Stimulated activated CD4-positive, alpha-beta T cell treated with anti-CD3 and anti-CD28 coated beads, Interleukin-2, amount 100 ng/mL, for 48 hours (primary cell): Measurements from ENCODE around the gene NNMT.

Source experiments
- DNase-seq, 2 donors: peaks; one replicate each; pipeline ENCODE4 v3.0.0-alpha.2; 2020

NNMT gene

GRCh38 chr11:114263513-114264170 lies 32.6 kb upstream of the NNMT start:
- DNase-seq: no peak

GRCh38 chr11:114264381-114264780 lies 31.8 kb upstream of the NNMT start:
- DNase-seq: no peak

- DNase-seq: no peak
These were observed 30.9 kb upstream of the NNMT start for GRCh38 chr11:114265122-114265878.

- DNase-seq: no peak
These were observed 26.7 kb upstream of the NNMT start for GRCh38 chr11:114269498-114269897.

GRCh38 chr11:114270531-114271270 lies 25.5 kb upstream of the NNMT start:
- DNase-seq: no peak

GRCh38 chr11:114271316-114271715 lies 24.9 kb upstream of the NNMT start:
- no peak for DNase-seq

- DNase-seq: no peak
These were observed 23.9 kb upstream of the NNMT start for GRCh38 chr11:114272311-114272710.

GRCh38 chr11:114273071-114273470 lies 23.1 kb upstream of the NNMT start:
- DNase-seq: no peak

GRCh38 chr11:114273890-114274635 lies 22.1 kb upstream of the NNMT start:
- no peak for DNase-seq

GRCh38 chr11:114274637-114275036 lies 21.6 kb upstream of the NNMT start:
- no peak for DNase-seq

GRCh38 chr11:114275280-114275679 lies 20.9 kb upstream of the NNMT start:
- DNase-seq: no peak

GRCh38 chr11:114276077-114276476 lies 20.1 kb upstream of the NNMT start:
- DNase-seq: no peak

GRCh38 chr11:114277637-114278341 lies 18.4 kb upstream of the NNMT start:
- DNase-seq: no peak

GRCh38 chr11:114278342-114279065 lies 17.7 kb upstream of the NNMT start:
- DNase-seq: no peak

GRCh38 chr11:114279792-114280546 lies 16.2 kb upstream of the NNMT start:
- DNase-seq: no peak

- DNase-seq: no peak
These were observed 15.5 kb upstream of the NNMT start for GRCh38 chr11:114280696-114281095.

- no peak for DNase-seq
These were observed 14.7 kb upstream of the NNMT start for GRCh38 chr11:114281388-114281956.

GRCh38 chr11:114282488-114282887 lies 13.7 kb upstream of the NNMT start:
- no peak for DNase-seq

GRCh38 chr11:114283422-114283821 lies 12.8 kb upstream of the NNMT start:
- no peak for DNase-seq

GRCh38 chr11:114284021-114284420 lies 12.2 kb upstream of the NNMT start:
- DNase-seq: no peak

GRCh38 chr11:114284914-114285313 lies 11.3 kb upstream of the NNMT start:
- no peak for DNase-seq
